Stimulated activated CD8-positive, alpha-beta memory T cell treated with anti-CD3 and anti-CD28 coated beads, Interleukin-7, amount 100 ng/mL, for 24 hours (primary cell): ENCODE results near the gene URGCP.

Experiments used
- DNase-seq: peaks from one replicate; pipeline ENCODE4 v3.0.0-alpha.2; 2020; ENCODE audit warnings: low read depth

The URGCP gene

GRCh38 chr7:43873300-43873699 lies 33.1 kb downstream of the URGCP start:
- no peak for DNase-seq

DNA sequence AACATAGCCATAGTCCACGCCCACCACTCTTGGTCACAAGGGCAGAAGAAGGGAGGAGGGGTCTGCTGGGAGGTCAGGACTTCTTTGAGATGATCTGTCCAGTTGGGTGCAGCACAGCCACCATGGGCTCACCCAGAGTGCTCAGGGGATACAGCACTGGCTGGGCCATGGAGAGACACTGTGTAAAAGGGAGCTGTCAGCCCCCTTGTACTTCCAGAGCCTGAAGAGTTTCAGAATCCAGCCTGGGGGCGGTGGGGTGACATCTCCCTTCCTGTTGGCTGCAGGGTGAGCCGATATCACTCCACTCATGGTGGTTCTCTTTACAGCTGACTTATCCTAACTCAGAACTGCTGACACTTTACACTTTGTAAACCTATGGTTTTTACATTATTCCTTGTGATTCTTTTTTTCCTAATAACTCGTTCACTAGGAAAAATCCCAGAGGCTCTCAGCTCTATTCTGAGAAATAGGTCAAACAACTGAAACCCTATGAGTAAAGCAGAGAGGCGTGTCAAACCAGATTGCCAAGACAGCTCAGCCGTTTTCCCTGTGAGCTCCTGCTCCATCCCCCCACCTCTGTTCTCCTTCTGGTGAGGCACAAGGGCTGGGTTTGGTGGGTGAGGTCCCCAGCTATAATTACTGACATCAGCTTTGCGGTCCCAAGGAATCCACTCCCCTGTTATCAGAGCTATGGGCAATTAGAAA lies 33.8 kb downstream of the URGCP start:
- no peak for DNase-seq

- no peak for DNase-seq
Measured at GRCh38 chr7:43871064-43871463, 35.3 kb downstream of the URGCP start.

GRCh38 chr7:43870316-43870715 lies 36.1 kb downstream of the URGCP start:
- no peak for DNase-seq

DNA sequence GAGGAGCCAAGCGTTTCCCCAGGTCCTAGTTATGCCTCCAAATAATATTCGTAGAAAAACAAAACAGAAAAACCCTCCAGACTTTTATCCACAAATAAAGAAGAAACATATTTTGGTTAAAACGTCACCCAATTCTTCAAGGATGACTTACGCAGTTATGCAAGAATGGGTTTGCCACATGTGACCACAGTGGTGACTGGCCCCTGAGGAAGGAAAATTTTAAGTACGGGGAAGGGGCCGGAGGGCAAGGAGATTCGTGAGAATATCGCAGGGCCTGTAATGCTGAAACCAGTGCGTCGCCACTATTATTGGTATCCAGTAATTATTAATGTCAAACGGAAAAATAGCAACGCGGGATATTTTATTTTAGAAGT lies 36.5 kb downstream of the URGCP start:
- DNase-seq: no peak

- DNase-seq: peak; percentile 94
Measured at GRCh38 chr7:43869006-43869866, 37.2 kb downstream of the URGCP start, which contains the start of gene MRPS24. MRPS24 (minus strand) TSS chr7:43869517; CDS start chr7:43869495, 22 bp downstream.

- no peak for DNase-seq
Measured at GRCh38 chr7:43868681-43869005, 37.8 kb downstream of the URGCP start.

- no peak for DNase-seq
Measured at GRCh38 chr7:43868181-43868580, 38.2 kb downstream of the URGCP start.

DNA sequence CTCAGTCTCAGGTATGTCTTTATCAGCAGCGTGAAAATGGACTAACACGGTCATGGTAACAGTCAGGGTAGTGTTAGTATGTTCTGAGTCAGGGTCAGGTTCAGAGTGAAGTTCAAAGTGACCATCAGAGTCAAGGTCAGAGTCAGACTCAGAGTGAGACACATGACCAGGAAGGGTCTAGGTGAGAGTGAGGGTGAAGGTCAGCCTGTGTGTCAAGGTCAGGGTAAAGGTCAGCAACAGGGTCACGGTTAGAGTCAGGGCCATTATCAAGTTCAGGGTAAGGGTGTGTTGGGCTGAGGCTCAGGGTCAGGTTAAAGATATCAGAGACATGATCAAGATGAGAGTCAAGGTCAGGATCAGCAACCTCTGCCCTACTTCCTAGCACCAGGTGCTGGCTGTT lies 41.1 kb downstream of the URGCP start:
- no peak for DNase-seq

DNA sequence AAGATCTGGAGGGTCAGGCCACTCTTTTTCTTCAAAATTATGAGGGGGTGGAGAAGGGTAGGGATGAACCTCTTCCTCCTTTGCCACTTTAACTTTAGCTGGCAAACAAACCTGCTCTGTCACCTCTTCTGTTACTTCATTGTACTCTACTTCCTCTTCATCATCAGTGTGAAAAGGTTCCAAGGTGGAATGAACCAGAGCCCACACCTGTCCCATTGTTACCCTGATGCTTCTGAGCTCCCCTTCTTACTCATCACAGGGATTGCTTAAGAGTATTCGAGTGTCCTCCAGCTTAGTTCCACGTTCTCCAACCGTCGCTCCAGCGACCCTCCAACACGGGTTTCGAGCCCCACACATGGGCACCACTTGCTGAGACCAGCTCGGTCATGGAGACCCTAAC lies 42.3 kb downstream of the URGCP start:
- DNase-seq: no peak

- DNase-seq: no peak
Measured at GRCh38 chr7:43856996-43857395, 49.4 kb downstream of the URGCP start.

- no peak for DNase-seq
Measured at GRCh38 chr7:43856316-43856715, 50.1 kb downstream of the URGCP start.

- no peak for DNase-seq
Measured at GRCh38 chr7:43855176-43855575, 51.2 kb downstream of the URGCP start.

DNA sequence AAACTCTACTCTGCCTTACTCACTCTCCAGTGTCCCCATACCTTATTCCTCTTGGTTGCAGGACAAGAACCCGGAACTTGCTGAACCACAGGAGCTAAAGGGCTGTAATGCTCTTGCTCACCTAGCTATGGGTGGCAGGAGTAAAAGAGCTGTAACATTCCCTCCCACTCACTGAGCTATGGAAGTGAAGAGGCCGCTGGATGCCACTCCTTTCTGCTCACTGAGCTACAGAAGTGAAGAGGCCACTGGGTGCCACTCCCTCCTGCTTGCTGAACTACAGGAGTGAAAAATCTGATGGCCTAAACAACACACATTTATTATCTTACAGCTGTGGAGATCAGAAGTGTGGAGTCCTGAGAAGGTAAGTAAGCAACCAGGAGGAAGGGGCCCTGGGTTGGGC lies 54.6 kb downstream of the URGCP start:
- no peak for DNase-seq

DNA sequence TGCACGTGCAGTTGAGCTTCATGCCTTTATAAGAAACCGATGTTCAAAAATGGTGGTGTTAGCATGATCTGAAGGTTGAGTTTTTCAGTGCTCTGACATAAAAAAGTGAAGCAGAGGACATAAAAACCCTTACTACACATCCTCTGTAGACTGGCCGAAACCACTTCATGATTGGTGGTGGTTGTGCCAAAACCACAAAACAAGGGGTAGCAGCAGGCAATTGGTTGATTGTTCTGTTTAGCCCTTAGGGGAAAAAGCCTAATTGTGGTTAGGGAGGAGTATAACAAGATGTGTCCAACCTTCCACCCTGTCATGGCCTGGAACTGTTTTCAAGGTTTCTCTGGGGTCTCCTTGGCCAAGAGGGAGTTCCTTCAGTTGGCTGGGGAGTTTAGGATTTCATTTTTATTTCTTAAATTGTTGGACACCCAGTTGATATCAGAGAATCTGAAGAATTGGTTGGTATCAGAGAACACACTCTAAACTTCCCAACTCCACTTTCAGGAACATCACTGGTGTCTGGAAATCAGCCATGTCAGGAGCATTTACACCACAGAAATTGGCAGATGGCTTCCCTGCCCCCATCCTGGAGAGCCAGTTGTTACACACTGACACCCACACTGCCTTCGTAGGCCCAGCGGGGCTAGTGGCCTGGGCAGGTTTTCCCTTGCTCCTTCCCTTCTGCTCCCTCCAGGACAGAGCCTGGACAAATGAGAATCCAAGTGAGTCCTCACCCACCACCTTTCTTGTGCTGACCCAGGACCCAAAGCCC lies 55.9 kb downstream of the URGCP start:
- DNase-seq: no peak

DNA sequence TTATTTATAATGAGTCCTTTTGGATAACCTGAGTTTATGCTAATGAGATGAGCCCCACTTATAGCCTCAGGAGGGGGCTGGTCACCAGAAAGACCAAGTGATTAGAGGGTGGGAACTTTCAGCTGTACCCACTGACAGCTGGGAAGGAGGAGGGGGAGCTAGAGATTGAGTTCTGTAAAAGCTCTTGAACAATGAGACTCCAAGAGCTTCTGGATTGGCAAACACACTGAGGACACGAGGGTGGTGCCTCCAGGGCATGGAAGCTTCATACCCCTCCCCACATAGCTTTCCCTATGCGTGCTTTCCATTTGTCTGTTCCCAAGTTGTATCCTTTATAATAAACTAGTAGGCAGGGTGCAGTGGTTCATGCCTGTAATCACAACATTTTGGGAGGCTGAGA lies 57.3 kb downstream of the URGCP start:
- DNase-seq: no peak

- no peak for DNase-seq
Measured at GRCh38 chr7:43847496-43847895, 58.9 kb downstream of the URGCP start.

DNA sequence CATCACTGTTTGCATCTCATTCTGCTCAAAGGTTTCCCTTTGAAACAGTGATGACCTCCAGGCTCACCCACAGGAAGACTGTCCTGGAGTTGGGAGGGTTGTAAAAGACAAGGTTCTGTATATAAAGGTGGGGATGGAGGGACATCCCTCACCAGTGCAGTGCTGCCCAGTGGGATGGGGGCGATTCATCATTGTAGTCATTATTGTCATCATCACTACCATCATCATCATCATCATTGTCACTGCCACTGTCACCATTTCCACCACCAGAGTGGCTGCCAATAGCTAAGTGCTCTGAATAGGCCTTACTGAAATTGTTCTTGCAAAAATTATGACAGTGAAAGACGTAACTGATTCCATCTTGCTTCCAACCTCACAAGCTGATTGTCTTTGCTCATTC lies 61.7 kb downstream of the URGCP start:
- no peak for DNase-seq

GRCh38 chr7:43844257-43844656 lies 62.1 kb downstream of the URGCP start:
- no peak for DNase-seq

DNA sequence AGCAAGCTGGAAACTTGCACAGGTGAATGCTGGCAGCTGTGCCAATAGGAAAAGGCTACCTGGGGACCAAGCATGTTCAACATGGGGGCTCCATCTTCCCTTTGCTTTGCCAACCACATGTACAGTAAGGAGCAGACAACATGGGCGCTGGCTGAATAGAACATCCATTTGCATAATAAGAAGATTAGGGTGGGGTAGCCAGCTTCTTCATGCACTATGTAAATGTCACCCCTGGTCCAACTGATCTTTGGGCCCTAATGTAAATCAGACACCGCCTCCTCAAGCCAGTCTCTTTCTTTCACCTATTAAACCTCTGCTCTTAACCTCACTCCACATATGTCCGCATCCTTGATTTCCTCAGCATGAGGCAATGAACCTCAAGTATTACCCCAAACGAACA lies 63.1 kb downstream of the URGCP start:
- no peak for DNase-seq

GRCh38 chr7:43838201-43838658 lies 68.2 kb downstream of the URGCP start:
- no peak for DNase-seq

DNA sequence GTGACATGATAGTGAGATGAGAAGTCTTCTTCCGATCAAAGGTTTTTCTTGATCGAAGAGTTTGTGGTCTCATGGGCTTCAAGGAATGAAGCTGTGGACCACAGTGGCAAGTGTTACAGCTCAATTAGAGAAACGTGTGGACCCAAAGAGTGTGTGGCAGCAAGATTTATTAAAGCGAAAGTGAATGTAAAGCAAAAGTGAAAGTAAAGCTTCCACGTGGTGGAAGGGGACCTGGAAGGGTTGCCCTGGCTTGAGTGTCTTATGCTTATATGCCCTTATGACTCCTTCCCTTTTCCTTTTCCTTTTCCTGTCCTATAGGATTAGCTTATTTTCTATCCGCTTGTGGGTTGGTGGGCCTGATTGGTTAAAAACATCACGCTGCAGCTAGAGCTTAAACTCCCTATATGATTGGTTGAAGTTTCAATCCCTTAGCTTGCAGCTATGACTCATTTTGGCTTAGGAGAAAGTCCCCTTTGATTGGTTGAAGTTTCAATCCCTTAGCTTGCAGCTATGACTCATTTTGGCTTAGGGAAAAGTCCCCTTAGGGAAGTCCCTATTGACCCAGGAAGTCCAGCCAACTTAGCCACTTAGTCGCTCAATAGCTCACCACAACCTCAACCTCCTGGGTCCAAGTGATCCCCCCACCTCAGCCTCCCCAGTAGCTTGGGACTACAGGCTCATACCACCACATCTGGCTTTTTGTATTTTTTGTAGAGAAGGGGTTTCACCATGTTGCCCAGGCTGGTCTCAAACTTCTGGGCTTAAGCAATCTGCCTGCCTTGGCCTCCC lies 71.7 kb downstream of the URGCP start:
- no peak for DNase-seq
